Activated effector memory CD4-positive, alpha-beta T cell treated with Interleukin-2 at 50 U/mL for 16 hours (primary cell): ENCODE measurements around the gene BACE2.
"Not testable (repeated sequence)": the region's sequence is repeated elsewhere in the genome, so short reads cannot be mapped to it uniquely, and the experiment has no call there.

ENCODE experiments used
- DNase-seq: peaks from one replicate; pipeline ENCODE4 v3.0.0-alpha.2; 2020

Gene BACE2

DNA sequence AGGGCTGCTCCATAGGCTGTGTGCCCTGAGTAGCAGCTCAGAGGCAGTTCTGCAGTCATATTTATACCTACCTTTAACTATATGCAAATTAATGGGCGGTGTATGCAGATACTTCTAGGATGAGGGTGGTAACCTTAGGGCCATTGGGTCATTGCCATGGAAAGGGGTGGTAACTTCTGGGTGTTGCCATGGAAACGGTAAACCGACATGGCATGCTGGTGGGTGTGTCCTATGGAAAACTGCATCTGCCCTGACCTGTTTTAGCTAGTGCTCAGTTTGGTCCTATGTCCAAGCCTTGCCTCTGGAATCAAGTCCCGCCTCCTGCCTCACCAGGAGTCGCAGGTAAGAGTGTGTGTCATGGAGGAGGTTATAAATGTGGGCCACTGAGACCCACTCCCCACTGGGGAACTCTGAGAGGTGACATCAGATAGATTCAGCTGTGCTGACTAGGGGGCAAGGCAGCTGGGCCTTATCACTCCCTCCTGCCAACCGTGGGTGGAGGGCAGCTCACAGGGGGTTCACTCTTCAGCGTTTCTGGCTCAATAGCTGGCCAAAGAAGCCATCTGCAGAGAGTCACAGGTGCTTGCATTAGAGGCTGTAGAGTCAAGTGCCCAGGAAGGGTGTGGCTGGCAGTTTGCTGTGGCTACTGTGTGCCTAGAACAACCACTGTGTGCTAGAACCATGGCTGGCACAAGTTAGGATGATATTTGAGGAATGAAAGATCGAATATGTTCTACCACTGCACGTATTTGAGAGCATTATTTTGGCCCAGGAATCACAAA lies 19.0 kb downstream of the BACE2 start:
- DNase-seq, result no peak

DNA sequence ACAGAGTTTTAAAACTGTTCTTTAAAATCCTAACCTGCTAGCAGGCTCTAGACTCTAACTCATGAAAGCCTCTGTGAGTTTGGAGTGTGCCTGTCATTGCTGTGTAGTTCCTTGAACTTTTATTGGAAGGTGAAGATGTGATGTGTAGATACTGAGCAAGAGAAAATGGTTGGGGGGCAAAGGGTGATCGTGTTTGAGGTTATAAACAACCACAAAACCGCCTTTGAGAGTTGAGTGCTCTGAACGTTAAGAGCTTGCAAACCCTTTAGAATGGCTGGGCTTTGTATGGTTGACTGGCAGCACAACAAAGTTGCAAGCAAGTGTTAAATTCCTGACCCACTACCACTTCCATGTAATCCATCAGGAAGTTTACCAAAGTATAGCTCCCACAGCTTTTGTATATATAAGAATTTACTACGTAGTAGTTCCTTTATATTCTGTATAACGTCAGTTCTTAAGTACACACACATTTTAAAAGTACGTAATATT lies 19.6 kb downstream of the BACE2 start:
- DNase-seq, result no peak

DNA sequence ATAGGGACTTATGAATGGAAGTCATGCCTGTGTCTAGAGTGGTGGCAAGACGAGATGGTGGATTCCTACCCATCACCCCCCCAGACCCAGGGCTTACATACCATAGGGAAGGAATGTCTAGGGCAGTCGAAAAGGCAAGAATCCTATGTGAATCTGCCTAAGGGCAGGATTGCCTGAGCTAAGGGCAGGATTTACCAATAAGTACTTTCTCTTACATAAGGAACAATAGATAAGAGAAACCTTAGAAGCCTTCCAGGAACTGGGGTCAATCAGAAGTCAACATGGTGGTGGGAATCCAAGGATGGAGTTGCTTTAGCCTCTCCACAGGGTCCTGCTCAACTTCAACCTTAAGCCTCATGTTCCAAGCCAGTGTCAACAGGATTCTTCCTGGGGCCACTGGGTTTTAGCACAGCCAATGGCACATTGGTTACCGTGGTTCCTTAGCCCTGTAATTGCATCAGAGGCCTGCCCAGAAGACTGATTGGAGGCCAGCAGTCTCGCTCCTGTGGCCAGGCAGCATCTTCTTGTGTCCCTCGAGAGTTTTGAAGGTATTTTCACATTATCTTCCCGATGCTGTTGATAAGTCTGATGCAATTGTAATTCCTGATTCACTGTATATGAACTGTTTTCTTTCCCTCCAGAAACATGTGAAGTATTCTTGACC lies 20.7 kb downstream of the BACE2 start:
- no peak for DNase-seq

DNA sequence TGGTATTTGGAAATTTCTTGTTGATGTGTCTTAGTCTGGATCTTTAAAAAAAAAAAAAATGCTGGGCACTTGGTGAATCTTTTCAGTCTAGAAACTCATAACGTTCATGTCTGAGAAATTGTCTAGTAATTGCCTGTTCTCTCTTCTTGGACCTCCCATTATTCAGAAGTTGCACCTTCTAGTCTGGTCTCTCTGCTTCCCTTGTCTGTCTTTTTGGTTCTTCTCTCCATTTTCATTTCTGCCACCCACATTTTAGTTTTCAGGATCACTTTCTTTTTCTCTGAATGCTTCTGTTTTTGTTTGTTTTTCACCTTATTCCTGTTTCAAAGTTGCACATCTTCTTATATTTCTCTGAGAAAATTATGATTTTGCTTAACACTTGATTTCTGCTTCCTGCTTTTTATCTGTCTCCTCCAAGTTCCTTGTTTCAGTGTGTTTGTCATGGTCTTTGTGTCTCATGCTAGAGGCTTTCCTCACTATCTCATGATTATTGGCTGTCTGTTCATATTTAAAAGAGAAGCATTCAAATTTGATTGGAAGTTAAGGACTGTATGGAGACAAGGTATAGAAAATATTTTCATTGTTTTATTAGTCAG lies 21.3 kb downstream of the BACE2 start:
- DNase-seq, result no peak

DNA sequence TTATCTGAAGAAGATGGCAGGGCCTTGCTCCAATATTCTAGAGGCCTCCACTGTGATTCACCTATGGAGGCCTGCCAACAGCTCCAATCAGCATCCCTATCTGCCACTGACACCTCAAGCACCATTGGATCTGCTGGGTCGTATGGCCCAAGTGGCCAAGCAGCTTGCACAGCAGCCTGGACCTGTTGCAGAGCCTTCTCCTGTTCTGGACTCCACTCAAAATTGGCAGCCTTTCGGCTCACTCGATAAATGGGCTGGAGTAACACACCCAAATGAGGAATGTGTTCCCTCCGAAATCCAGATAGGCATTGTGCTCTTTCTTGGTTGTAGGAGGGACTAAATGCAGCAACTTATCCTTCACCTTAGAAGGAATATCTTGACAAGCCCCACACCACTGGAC lies 24.6 kb downstream of the BACE2 start:
- DNase-seq, result not testable (repeated sequence)

DNA sequence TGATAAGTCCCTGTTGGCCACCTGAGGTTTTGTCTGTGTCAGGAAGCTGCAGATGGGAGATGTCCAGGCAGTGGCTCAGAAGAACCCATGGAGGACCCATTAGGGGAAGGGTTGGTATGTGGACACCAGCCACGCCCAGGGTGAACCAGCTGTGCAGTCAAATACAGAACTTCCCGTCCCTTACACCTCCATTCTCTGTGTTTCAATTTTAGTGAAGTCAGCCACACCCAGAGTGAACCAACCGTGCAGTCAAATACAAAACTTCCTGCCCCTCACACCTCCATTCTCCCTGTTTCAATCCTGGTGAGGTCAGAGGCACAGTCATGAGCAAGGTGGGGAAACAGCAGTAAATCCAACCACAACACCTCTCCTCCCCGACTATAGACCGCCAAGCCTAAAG lies 27.4 kb downstream of the BACE2 start:
- no peak for DNase-seq

DNA sequence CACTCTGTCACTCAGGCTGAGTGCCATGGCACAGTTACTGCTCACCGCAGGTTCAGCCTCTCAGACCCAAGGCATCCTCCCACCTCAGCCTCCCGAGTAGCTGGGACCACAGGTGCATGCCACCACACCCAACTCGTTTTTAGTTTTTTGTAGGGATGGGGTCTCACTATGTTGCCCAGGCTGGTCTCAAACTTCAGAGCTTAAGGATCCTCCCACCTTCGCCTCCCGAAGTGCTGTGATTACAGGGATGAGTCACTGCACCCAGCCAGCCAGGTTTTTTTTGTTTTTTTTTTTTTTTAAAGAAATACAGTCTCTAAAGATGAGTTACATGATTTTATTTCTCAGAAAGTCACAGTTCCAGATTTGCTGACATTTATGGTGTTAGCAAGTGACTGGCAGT lies 29.0 kb downstream of the BACE2 start:
- DNase-seq, result no peak

DNA sequence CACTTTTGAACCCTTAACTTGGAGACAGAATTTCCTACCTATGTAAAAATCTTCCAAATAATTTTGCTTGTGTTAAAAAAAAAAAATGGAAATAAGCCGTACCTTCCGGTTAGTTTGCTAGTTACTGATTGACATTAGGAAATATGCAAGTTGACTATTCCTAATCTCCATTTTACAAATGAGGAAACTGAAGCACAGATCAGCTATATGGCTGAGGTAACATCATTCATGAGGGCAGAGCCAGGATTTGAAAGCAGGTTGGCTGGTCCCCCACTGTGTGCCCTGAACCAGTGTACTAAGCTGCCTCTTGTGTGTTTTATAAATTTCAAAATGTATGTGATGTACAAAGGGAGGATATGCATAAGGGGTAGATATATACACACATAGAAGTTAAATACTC lies 29.6 kb downstream of the BACE2 start:
- DNase-seq, result no peak

DNA sequence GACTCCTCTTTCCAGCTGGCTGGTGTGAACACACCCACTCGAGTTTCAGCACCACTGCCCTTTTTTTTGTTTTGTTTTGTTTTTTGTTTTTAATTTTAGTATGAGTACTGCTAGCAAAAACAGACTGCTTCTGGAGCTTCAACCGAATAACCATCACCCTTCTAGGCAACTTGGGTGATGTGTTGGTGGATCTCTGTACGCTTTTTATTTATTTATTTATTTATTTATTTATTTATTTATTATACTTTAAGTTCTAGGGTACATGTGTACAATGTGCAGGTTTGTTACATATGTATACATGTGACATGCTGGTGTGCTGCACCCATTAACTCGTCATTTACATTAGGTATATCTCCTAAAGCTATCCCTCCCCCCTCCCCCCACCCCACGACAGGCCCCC lies 30.7 kb downstream of the BACE2 start:
- DNase-seq, result not testable (repeated sequence)

DNA sequence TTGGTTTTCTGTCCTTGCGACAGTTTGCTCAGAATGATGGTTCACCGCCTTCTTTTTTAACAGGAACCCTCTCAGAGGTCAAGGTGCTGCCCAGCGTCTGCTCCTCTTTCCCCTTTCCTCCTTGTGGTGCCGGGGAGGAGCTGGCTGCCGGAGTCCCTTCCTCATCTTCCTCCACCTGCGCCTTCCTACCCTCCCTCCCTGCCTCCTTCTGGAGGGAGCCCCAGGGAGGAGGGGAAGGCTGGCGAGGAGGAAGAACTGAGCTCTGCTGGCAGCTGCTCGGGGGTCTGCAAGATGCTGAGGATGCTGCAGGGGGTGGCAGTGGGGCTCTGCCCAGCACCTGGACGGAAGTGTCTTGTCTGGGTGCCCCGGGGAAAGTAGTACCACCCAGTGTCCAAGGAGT lies 31.2 kb downstream of the BACE2 start:
- no peak for DNase-seq

DNA sequence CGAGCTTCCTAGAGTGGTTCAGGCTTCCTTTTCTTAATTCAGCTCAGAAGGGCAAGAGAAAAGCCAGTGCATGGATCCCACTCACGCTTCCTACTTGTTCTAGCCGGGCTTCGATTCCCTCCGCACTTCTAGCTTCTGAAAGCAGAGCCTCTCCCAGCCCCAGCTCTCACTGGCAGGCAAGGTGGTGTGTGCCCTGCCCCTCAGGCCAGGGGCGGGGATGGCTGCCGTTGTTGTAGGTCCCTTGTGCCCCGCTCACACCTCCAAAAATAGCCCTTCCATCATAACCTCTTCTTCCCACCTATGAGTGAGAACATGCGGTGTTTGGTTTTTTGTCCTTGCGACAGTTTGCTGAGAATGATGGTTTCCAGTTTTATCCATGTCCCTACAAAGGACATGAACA lies 31.6 kb downstream of the BACE2 start:
- DNase-seq, result no peak

DNA sequence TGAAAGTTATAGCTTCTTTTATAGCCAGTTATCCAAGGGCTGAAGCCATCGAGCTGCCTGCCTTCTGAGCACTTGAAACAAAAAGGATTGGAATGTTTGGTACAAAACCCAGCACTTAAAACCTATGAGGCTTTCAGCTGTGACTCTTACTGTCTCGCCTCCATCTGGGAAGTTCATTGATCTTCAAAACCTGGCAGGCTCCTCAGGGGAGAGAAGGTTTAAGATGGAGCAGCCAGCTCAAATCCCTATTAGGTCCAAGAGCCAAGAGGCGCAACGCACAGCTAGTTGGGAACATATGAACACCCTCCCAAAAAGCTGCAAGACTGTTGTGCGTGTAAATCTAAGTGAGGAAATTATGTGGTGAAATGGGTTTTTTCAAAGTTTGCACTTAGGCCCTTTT lies 33.4 kb downstream of the BACE2 start:
- no peak for DNase-seq

DNA sequence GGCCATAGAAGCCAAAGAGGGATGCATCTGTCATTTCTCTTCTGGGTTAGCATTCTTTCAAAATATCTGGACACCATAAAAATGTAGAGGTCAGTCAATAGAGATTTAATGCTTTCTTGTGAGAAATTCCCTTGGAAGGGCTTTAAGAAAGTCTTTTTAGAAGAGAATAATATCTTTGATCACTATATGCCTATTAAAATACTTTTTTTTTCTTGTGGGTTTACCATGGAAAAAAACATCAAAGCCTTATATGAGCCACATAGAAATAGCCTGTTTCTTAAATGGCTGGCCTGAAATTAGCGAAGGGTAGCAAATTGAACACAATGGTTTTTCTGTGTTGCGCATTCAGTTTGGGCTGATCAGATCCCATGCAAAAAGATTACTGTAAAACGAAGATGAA lies 36.8 kb downstream of the BACE2 start:
- no peak for DNase-seq

DNA sequence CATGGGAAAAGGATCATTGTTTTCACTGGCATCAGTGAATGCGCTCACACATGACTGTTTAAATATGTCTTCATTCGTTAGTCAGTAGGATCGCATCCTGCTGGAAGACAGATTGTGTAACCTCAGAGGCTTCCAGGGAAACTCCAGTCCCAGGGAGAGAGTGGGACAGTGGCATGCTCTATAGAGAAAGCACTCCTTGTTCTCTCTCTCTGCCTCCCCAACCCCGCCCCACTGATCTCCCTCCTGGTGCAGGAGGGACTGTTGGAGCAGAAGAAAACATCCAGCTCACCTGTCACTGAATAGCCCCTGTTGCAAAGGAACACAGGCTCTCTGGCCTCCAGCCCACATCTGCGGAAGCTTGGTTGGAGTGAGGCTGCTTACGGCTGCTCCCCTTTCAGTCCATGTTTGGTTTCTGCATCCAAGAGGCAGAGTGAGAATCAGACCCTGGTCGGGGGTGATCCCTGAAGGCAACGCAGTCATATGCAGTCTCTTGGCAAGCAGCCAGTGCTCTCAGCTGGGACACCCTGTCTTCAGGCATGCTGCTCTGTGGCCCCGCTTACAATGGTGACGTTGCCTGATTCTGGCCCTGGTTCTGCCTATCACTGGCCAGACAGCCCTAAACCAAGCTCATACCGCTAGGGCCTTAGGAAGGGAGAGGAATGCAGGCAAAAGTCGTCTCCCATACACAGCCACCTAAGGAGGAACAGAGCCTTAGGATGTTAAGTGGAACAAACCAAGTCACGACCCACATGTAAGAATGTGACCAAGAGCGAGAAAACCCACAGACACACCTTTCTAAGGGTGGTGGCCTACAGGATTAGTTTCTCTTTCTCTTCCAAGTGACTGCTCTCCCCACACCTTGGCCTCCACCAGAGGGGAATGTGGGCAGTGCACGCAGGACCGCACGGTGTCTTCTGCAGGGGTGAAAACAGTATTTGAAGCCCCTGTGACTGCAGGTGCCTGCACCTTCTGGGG lies 39.7 kb downstream of the BACE2 start:
- DNase-seq, result no peak

DNA sequence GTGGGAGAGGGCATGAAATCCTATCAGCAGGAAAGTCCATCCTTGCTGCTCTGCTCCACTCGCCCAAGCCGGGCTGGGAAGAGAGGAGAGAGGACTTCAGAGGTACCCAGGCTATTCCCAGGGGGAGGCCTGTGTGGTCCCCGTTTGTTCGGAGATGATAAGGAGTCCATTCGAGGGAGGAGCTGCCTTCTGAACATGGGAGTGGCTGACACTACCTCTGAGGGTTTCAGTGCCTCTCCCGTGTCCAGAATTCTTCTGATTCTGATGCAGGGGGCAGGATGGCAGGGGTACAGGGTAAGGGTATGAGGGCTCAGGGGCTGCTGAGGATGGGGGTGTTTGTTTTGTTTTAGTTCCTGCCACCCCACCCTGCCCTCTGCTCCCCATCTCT lies 40.4 kb downstream of the BACE2 start:
- DNase-seq, result no peak

DNA sequence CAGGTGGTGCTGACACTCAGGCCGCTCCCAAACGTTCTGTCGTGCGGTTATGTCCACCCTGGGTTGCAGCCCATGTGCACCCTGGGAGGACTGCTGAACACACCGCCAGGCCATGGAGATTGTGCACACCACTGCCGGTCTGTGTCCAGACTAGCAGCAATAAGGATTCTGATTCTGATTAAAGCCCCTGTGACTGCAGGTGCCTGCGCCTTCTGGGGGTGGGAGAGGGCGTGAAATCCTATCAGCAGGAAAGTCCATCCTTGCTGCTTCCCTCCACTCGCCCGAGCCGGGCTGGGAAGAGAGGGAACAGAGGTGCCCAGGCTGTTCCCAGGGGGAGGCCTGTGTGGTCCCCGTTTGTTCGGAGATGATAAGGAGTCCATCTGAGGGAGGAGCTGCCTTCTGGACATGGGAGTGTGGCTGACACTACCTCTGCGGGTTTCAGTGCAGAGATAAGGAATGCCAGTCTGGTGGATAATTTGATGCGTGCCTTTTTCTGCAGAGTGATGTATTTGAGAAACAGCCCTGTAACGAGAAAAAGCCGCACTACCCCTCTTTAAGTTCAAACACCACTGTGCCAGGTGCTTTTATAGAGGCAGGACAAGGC lies 41.2 kb downstream of the BACE2 start:
- DNase-seq, result no peak

DNA sequence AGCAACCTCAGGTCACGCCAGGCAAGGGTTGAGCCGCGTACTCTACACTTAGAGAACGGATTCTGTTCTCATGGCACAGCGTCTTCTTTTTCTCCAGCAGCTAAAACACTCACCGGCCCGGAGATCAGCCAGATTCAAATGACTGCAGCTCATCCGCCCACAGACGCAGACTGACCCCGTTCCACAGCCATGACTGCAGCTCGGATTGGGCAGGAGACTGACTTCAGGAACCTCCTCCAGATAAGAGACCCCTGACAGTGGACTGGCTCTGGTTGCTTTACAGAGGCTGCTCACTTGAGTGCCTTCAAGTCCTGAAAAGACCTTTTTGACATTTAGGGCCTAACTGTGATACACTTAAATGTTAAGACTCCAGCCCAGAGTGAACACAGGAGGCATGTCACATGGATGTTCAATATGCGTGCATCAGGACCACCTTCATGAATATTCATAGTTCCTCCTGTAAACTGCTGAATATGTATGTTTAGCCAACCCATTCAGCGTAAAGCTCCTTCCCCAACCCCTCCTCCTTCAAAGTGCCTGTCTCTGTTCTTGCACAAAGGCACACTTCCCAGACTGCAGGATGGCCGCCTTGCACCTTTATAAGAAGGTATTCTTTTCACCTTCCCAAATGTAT lies 42.6 kb downstream of the BACE2 start:
- DNase-seq, result no peak

DNA sequence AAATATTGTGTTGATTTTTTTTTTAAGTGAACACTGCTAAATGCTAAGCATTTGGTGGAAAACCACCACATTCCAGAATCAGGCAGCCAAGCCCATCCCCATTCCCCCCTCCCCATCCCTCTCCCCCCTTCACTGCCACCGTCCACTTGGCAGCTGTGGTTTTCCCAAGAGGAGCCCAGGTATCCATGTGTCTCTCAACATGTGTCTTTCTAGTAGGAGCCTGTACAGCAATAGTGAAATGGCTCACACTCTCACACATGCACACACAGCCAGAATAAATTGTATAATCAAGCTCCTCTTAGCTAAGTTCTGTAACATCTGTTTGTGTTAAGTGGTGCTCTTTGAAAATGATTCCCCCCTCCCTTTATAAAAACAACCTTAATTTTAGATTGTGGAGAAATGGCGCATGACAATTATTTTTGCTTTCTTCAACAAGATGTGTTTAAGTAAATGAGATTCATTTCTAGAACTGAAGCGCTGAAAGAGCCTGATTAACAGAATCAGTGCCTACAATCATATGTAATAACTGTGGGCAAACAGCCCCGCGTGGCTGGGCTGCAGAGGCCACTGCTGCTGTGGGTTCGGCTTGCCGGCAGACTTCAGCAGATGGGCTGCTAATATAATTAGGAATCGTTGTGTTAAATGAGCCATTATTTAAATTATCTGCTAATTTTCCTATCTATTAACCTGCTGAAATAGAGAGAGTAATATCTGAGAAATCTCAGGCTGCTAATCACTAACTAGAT lies 43.3 kb downstream of the BACE2 start:
- DNase-seq, result no peak

DNA sequence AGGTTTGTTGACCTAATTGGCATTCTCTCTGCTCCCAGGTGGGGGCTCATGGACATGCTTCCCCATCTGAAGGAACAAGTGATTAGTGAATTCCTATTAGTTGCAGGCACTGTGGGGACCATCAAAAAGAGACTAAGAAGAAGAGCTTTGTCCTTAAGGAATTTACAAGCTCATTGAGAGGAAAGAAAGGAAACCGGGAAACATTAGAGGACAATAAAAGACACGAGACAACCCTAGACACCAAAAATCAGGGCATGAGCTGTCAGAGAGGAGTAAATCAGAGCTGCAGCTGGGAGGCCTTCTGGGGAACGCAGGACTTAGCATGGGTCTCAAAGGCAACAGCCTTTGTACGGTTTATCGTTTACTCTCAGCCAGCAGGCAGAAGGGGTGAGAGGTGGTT lies 45.1 kb downstream of the BACE2 start:
- no peak for DNase-seq

DNA sequence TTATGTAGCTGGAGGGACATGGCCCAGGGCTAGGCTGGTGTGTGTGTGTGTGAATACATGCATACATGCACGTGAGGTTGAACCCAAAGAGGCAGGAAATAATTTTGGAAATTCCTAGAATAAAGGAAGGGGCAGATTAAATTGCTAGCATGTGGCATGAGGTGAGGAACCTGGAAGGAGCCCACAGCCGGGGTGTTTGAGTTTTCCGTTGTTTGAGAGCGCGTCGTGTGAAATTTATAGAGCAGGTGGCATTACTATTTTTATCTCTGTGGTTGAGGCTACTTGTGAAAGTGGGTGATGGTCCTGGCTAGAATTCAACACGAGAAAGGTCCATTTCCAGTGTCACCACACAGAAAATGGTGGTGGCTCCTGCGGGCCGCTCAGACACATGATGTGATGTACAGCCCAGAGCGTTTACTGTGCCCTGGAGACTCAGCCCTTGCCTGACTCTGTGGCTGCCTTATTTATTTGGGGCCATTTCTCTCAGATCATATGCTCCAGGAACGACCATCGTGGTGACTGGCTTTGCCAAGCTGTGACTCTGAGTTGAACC lies 48.0 kb downstream of the BACE2 start:
- no peak for DNase-seq

DNA sequence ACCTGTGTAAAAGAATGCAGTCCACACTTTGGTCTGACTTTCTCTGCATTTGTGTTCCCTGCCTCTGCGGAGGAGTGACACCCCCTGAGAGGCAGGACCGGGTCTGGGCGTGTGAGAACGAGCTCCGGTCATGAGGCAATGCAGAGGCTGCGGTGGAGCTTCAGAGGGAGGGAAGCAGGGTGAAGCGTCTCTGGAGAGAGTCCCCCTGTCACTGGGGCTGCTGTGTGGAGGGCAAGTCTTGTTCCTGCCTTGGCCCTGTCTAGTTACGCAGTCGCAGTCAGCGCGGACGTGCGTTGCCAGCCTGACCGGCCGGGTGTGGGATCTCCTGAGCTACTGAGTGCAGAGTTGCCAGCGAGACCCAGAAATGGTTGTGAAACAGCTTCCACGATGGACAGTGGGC lies 48.5 kb downstream of the BACE2 start:
- no peak for DNase-seq
